PFSK-1 (cell line): ENCODE measurements around the gene SIMC1.

Source experiments
- POLR2AphosphoS5 ChIP-seq: IDR thresholded peaks from 2 replicates; pipeline ENCODE4 v1.6.1; 2012; ENCODE audit warnings: low read depth, mild to moderate bottlenecking, control low read depth, low read length, moderate library complexity
- SIN3A ChIP-seq: IDR thresholded peaks from 2 replicates; pipeline ENCODE4 v1.6.1; 2012; ENCODE audit warnings: mild to moderate bottlenecking, low read length, moderate library complexity, borderline replicate concordance; ENCODE audit not compliant: insufficient read depth

DNA sequence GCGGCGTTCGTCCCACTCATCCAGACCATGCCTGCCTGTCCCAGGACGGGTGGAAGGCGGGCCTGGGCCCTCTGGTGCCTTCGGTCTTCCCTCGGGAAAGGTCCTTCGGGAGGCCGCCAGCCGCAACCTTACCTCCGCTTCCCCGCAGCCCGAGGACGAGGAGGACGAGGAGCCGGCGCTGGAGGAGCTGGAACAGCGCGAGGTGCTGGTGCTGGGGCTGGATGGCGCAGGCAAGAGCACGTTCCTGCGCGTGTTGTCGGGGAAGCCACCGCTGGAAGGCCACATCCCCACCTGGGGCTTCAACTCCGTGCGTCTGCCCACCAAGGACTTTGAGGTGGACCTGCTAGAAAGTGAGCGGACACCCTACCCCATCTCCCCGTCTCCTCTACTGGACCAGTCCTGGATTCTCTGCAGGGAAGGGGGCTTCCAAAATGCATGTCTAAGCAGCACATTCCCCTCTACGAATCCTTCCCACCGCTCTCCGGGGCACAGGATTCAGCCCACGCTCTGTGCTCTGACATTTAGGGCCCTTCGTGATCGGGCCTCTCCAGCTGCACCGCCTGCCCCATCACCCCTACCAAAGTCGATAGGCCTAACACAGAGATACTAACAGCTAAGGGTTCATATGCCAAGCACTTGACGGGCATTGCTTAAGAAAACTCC is 128.1 kb downstream of the SIMC1 start:
- TF ChIP-seq POLR2AphosphoS5 = no peak
- TF ChIP-seq SIN3A = no peak
